A673 (cell line): ENCODE results near the gene TMC1.

Experiments
- CTCF ChIP-seq: fragments of 300-800, 200-600 bp; sonication (generic); conservative IDR thresholded peaks from 2 replicates; pipeline ENCODE4 v1.5.1; 2017; ENCODE audit warnings: low read depth, mild to moderate bottlenecking, antibody characterized with exemption, low read length, moderate library complexity, mixed read lengths
- EZH2 ChIP-seq: fragments of 200-600 bp; sonication (generic); IDR thresholded peaks from 2 replicates; pipeline ENCODE4 v1.6.1; 2017; ENCODE audit warnings: borderline replicate concordance, low read depth, mild to moderate bottlenecking, mixed read lengths, antibody characterized with exemption, low read length; ENCODE audit not compliant: poor library complexity, severe bottlenecking

DNA sequence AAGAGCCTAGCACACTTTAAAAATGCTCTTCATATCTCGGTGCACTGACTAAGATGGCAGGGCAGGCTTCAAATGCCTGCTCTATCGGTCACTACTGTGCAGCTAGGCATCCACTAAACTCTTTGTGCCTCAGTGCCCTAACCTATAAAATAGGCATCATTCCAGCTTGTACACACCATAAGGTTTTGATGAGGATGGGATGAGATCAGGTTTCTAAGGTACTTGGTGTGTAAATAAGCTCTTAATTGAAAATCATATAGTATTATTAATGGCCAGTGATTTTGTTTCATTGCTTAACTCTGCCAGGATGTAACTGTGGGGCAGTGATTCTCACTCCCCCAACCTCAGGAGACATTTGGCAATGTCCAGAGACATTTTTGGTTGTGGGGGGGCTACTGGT, 352.9 kb downstream of the TMC1 start:
- TF ChIP-seq CTCF (no peak), EZH2 (no peak)
